ENCODE measurements around the gene HUS1.
A peak's percentile ranks its signal among the peaks of the same experiment; 100 is the strongest.
"Not testable (repeated sequence)": the region's sequence is repeated elsewhere in the genome, so short reads cannot be mapped to it uniquely, and the experiment has no call there.

HUS1 gene

GRCh38 chr7:47945261-47946015 is 34.0 kb downstream of the HUS1 start:
- peak; percentile 49 to 65 for DNase-seq (ENCODE audit: low read depth in 1 of 2, low spot score in 1 of 2)

- no peak for DNase-seq (ENCODE audit: low read depth in 1 of 2, low spot score in 1 of 2)
These were observed 34.7 kb downstream of the HUS1 start for GRCh38 chr7:47944536-47945260.

- no peak for DNase-seq (ENCODE audit: low read depth in 1 of 2, low spot score in 1 of 2)
These were observed 35.5 kb downstream of the HUS1 start for GRCh38 chr7:47943676-47944474.

GRCh38 chr7:47942651-47943050 is 36.8 kb downstream of the HUS1 start:
- DNase-seq (ENCODE audit: low read depth in 1 of 2, low spot score in 1 of 2), result not testable (repeated sequence)

GRCh38 chr7:47942132-47942531 is 37.3 kb downstream of the HUS1 start:
- DNase-seq (ENCODE audit: low read depth in 1 of 2, low spot score in 1 of 2), result no peak

- DNase-seq (ENCODE audit: low read depth in 1 of 2, low spot score in 1 of 2), result no peak
These were observed 38.1 kb downstream of the HUS1 start for GRCh38 chr7:47941136-47941844.

- DNase-seq (ENCODE audit: low read depth in 1 of 2, low spot score in 1 of 2), result no peak
These were observed 39.1 kb downstream of the HUS1 start for GRCh38 chr7:47940088-47941013.

- DNase-seq (ENCODE audit: low read depth in 1 of 2, low spot score in 1 of 2), result no peak
These were observed 39.9 kb downstream of the HUS1 start for GRCh38 chr7:47939425-47940036.

GRCh38 chr7:47938574-47939165 is 40.7 kb downstream of the HUS1 start:
- no peak for DNase-seq (ENCODE audit: low read depth in 1 of 2, low spot score in 1 of 2)

GRCh38 chr7:47937711-47938573 is 41.5 kb downstream of the HUS1 start:
- no peak for DNase-seq (ENCODE audit: low read depth in 1 of 2, low spot score in 1 of 2)

GRCh38 chr7:47937065-47937687 is 42.2 kb downstream of the HUS1 start:
- DNase-seq (ENCODE audit: low read depth in 1 of 2, low spot score in 1 of 2), result no peak

- DNase-seq (ENCODE audit: low read depth in 1 of 2, low spot score in 1 of 2), result no peak
These were observed 43.1 kb downstream of the HUS1 start for GRCh38 chr7:47936323-47936722.

- DNase-seq (ENCODE audit: low read depth in 1 of 2, low spot score in 1 of 2), result no peak
These were observed 44.1 kb downstream of the HUS1 start for GRCh38 chr7:47935336-47935735.

GRCh38 chr7:47934831-47935230 is 44.6 kb downstream of the HUS1 start:
- DNase-seq (ENCODE audit: low read depth in 1 of 2, low spot score in 1 of 2), result no peak

- DNase-seq (ENCODE audit: low read depth in 1 of 2, low spot score in 1 of 2), result no peak
These were observed 46.2 kb downstream of the HUS1 start for GRCh38 chr7:47933215-47933614.

GRCh38 chr7:47932466-47933037 is 46.9 kb downstream of the HUS1 start:
- no peak for DNase-seq (ENCODE audit: low read depth in 1 of 2, low spot score in 1 of 2)

GRCh38 chr7:47932016-47932415 is 47.4 kb downstream of the HUS1 start:
- DNase-seq (ENCODE audit: low read depth in 1 of 2, low spot score in 1 of 2), result no peak
